SK-N-SH treated with all-trans-retinoic acid at 6 μM for 48 hours (cell line): Measurements from ENCODE around the gene KHDRBS1.

Source experiments
- ARNTL ChIP-seq: fragments of 450-650 bp; formaldehyde crosslinking; IDR thresholded peaks from 2 replicates; pipeline ENCODE4 v1.5.0; 2020; ENCODE audit warnings: low read depth, mild to moderate bottlenecking, moderate library complexity, borderline replicate concordance
- BACH2 ChIP-seq: fragments of 250-450 bp; sonication (Bioruptor Pico); IDR thresholded peaks from 2 replicates; pipeline ENCODE4 v1.9.0; 2021; ENCODE audit warnings: mild to moderate bottlenecking, borderline replicate concordance
- CREB5 ChIP-seq: fragments of 250-450 bp; sonication (Bioruptor Pico); IDR thresholded peaks from 2 replicates; pipeline ENCODE4 v1.5.1; 2020; ENCODE audit warnings: low read depth, mild to moderate bottlenecking, moderate library complexity
- CSDC2 ChIP-seq: fragments of 250-450 bp; sonication (Bioruptor Pico); IDR thresholded peaks from 2 replicates; pipeline ENCODE4 v1.5.0; 2020; ENCODE audit warnings: mild to moderate bottlenecking, moderate library complexity
- PATZ1 ChIP-seq: fragments of 250-450 bp; sonication (Bioruptor Pico); IDR thresholded peaks from 2 replicates; pipeline ENCODE4 v1.8.0; 2020; ENCODE audit warnings: mild to moderate bottlenecking, moderate library complexity, borderline replicate concordance
- POU6F1 ChIP-seq: fragments of 250-450 bp; sonication (Bioruptor Pico); IDR thresholded peaks from 2 replicates; pipeline ENCODE4 v1.8.0; 2021; ENCODE audit warnings: low read depth, mild to moderate bottlenecking, moderate library complexity, borderline replicate concordance
- RARB ChIP-seq: fragments of 250-450 bp; sonication (Bioruptor Pico); IDR thresholded peaks from 2 replicates; pipeline ENCODE4 v1.8.0; 2021; ENCODE audit warnings: mild to moderate bottlenecking, moderate library complexity
- ZC3H10 ChIP-seq: fragments of 250-450 bp; sonication (Bioruptor Pico); IDR thresholded peaks from 2 replicates; pipeline ENCODE4 v1.5.1; 2021; ENCODE audit warnings: mild to moderate bottlenecking, moderate library complexity
- ZFP3 ChIP-seq: fragments of 250-450 bp; sonication (Bioruptor Pico); IDR thresholded peaks from 2 replicates; pipeline ENCODE4 v1.5.0; 2020; ENCODE audit warnings: mild to moderate bottlenecking, moderate library complexity
- ZFP30 ChIP-seq: fragments of 450-650 bp; formaldehyde crosslinking; IDR thresholded peaks from 2 replicates; pipeline ENCODE4 v1.5.0; 2022; ENCODE audit warnings: mild to moderate bottlenecking, moderate library complexity
- ZNF8 ChIP-seq: fragments of 450-650 bp; formaldehyde crosslinking; IDR thresholded peaks from 2 replicates; pipeline ENCODE4 v1.5.0; 2020; ENCODE audit warnings: mild to moderate bottlenecking, moderate library complexity

GRCh38 chr1:32007591-32007940 is 6.1 kb upstream of the KHDRBS1 start:
- TF ChIP-seq ZNF8 (CRISPR knock-in tag) (no peak), ZFP3 (CRISPR knock-in tag) (no peak), ZC3H10 (CRISPR knock-in tag) (no peak), CREB5 (CRISPR knock-in tag) (no peak), ZFP30 (CRISPR knock-in tag) (no peak), ARNTL (no peak), BACH2 (CRISPR knock-in tag) (no peak), RARB (CRISPR knock-in tag) (no peak), PATZ1 (no peak), CSDC2 (CRISPR knock-in tag) (no peak), POU6F1 (CRISPR knock-in tag) (no peak)
